ENCODE measurements around the gene AEN.
A peak's percentile ranks its signal among the peaks of the same experiment; 100 is the strongest.
"Not testable (repeated sequence)": the region's sequence is repeated elsewhere in the genome, so short reads cannot be mapped to it uniquely, and the experiment has no call there.

AEN gene

DNA sequence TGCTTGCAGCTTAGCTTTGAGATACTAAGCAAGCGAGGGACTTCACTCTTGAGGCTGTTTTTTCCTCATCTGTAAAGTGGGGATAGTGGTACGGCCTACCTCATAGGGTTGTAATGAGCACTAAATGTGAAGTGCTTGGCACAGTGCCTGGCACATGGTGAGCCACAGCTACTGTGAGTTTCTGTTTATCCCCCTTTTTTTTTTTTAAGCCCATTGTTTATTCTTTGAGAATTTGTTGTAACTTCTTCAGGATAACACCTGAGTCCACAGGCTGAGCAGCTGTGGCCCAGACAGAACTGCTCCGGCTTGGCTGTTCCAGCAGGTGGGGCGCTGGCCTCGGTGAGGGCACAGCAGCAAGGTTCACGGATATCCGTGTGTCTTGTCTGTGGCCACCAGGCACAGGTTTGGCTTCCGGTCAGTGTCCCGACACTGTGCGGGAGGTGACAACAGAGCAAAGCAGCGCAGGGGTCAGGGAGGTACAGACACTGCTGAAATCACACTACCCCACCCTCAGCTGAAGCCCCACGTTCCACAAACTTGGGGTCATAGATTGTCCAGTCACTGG lies 10.4 kb downstream of the AEN start:
- no peak for DNase-seq (ENCODE audit: low read depth)

DNA sequence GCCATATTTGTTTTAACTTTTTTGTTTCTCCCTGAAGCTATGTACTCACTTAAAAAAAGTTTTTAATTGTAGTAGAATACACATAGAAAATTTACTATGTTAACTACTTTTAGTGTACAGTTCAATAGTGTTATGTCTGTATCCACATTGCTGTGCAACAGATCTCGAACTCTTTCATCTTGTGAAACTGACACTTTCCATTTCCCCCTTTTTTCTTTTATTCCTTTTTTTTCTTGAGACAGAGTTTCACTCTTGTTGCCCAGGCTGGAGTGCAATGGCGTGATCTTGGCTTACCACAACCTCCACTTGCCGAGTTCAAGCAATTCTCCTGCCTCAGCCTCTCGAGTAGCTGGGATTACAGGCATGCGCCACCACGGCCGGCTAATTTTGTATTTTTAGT lies 11.7 kb downstream of the AEN start:
- not testable (repeated sequence) for DNase-seq (ENCODE audit: low read depth)

DNA sequence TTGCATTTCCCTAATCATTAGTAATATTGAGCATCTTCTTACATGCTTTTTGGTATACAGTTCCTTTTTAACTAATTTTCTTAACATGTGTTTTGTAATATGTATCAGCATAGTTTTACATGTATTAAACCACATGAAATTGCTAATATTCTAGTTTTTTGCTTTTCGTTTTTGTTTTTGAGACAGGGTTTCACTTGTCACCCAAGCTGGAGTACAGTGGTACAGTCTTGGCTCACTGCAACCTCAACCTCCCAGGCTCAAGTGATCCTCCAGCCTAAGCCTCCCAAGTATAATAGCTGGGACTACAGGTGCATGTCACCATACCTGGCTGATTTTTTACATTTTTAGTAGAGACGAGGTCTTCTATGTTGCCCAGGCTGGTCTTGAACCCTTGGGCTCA lies 13.3 kb downstream of the AEN start:
- no peak for DNase-seq (ENCODE audit: low read depth)

DNA sequence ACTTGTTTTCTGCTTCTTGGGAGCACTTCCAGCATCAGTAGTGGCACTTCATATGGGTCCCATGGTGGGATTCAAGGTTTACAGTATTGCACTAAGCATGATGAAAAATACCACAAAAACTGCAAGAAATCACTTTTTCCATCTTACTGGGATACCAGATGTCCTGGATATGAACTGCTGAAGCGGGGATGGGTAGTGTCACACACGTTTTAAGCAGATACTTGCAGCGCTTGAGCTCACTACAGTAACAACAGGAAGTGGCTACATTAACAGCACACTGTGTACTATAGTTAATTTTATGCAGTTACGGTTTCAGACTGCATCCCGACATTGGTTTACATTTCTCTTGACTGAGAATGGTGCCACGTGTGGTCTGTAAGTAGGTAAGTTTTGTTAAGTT lies 14.2 kb downstream of the AEN start:
- no peak for DNase-seq (ENCODE audit: low read depth)

DNA sequence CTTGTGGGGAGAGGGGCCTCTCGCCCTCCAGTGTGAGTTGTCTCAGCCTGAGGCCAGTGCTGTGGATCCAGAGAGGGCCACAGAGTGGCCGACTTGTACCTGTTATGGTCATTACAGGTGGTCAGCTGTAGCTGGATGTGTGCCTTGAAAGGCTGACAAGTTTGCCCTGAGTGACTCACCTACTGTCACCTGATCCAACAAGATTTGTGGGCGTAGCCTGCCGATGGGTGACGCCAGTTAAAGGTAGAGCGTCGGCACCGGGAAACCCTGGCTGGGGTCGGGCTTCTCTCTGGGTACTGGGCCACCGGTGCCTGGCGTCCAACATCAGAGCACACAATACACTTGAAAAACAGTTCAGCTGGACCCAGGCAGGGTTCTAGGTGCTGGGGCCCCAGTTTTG lies 14.9 kb downstream of the AEN start:
- no peak for DNase-seq (ENCODE audit: low read depth)

DNA sequence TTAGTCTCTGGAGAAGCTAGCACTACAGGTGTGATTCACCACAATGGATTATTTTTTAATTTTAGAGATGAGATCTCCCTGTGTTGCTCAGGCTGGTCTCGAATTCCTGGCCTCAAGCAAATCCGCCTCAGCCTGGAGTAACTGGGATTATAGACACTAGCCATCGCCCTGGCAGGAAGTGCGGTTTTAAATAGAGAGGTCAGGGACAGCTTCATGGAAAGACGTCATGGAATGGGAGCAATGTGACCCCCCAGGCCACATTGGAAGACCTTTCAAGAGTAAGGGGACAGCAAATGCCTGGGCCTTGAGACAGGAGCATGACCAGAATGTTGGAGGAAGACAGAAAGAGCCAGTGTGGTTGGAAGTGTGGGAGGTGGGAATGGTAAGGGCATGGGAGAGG lies 15.5 kb downstream of the AEN start:
- no peak for DNase-seq (ENCODE audit: low read depth)

DNA sequence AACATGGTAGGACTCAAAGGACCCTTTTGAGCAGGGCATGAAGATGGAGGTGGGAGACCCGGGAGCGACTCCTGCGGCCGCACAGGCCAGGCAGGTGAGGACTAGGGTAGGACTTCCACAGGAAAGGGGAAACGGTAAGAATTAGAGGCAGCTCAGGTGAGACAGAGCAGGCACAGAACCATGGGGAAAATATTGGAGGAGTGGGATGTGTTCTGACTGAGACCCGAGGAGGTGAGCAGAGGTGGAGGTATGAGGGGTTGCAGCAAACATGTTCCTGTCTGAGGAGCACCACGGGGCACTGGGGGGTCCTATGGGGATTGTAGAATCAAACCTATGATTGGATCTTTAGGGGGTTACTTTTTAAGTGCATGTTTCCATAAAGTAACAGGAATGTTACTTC lies 16.3 kb downstream of the AEN start:
- DNase-seq (ENCODE audit: low read depth): no peak

DNA sequence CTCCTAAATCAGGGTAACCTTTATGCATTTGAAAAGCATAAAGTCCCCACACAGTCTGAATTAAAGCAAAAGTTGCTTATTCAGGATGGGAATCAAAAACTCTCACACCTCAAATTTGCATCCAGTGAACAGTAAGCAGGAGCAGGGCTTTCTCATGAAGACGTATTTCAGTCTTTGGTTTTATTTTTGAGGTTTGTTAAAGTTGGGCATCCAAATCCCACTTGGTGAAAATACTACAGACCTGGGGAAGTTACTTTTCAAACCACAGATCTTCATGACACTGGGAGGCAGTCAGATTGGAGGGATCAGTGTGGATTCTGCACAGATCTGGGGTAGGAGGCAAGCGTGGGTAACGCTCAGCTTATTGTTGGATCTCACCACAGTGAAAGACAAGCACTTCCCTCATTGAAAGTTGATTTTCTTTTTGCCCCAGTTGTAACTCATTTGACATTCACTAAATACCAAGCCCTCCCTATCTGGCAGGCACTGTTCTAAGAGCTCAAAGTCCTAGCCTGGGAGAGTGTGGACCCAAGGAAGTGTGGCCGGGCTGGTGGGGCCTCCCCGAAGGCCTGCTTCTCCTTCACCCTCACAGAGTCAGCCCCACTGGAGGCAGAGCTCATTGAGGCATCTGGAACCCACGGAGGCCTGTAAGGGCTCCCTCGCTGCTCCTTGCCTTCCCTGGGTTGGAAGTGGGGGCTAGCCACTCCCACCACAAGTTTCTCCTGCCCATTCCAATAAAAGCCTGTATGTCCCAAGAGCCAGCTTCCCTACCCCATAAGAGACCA lies 16.9 kb downstream of the AEN start:
- DNase-seq (ENCODE audit: low read depth): no peak

DNA sequence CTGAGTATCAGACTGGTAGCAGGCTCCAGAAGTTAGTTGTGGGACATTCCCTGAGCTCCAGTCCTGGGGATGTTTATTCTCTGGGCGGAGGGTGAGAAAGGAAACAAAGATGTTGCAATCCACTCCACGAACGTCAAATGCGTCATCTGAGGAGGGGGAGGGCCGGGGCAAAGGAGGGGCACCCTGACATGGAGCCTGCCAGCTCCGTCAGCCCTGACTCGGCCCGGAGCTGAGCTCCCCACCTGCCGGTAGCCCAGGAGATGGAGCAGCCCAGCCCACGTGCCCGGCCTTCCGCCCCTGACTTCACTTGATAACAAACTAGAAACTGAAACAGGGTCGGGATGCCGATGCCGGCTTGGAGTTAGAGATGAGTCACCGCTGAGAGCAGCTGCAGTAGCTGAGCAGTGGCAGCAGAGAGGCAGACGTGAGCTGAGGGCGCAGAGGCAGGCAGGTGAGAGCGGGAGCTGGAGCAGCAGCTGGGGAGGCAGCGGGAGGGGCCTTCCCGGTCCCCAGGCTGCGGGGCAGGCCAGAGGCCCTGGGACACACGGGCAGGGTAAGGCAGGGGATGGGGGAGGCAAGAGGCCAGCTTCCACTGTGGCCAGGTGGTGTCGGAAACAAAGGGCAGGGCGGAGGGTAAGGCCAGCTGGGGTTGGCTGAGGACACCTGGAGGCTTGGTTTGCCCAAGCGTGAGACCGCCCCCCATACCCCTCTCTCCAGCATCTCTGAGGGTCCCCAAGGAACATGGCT lies 17.7 kb downstream of the AEN start, which contains the start of gene ISG20:
Gene ISG20, plus strand, starts transcription at position 391 of the 747 bp plus-strand sequence. Its CDS starts 351 bp downstream, at position 742.
- peak; percentile 84 for DNase-seq (ENCODE audit: low read depth)

DNA sequence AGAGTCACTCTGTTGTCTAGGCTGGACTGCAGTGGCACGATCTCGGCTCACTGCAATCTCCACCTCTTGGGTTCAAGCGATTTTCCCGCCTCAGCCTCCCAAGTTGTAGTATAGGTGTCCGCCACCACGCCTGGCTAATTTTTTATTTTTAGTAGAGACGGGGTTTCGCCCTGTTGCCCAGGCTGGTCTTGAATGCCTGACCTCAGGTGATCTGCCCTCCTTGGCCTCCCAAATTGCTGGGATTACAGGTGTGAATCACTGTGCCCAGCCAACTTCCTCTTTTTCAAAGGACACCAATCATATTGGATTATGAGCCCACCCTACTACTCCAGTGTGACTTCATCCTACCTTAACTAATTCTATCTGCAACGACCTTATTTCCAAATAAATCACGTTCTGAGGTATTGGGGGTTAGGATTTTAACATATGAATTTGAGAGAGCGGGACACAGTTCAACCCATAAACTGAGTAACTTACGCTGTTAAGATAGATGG lies 20.9 kb downstream of the AEN start:
- no peak for DNase-seq (ENCODE audit: low read depth)

DNA sequence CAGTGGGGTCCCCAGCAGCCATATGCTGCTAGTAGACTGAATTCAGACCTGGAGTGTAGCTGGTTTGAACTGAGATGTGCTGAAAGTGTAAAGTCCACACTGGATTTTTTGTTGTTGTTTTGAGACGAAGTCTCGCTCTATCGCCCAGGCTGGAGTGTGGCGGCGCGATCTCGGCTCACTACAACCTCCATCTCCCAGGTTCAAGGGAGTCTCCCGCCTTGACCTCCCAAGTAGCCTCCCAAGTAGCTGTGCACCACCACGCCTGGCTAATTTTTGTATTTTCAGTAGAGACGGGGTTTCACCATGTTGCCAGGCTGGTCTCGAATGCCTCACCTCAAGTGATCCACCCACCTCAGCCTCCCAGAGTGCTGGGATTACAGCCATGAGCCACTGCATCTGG lies 21.4 kb downstream of the AEN start:
- DNase-seq (ENCODE audit: low read depth): not testable (repeated sequence)

DNA sequence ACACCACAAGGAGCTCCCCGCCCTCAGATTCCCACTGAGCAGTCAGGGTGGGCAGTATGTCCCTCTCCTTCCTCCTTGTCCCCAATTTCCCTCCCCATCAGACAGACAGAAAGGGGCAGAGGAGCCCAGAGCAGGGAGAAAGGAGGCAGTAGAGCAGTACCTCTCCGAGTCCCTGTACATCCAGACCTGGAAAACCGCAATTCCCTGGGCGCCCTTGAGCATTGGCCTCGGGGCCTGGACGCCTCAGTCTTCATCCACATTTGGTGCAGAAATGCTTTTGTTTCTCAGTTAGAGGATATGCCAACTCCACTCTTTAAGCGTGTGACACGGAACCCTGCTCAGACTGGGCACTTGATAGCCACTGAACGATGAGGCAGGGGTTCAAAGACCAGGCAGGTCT lies 23.6 kb downstream of the AEN start:
- DNase-seq (ENCODE audit: low read depth): no peak

DNA sequence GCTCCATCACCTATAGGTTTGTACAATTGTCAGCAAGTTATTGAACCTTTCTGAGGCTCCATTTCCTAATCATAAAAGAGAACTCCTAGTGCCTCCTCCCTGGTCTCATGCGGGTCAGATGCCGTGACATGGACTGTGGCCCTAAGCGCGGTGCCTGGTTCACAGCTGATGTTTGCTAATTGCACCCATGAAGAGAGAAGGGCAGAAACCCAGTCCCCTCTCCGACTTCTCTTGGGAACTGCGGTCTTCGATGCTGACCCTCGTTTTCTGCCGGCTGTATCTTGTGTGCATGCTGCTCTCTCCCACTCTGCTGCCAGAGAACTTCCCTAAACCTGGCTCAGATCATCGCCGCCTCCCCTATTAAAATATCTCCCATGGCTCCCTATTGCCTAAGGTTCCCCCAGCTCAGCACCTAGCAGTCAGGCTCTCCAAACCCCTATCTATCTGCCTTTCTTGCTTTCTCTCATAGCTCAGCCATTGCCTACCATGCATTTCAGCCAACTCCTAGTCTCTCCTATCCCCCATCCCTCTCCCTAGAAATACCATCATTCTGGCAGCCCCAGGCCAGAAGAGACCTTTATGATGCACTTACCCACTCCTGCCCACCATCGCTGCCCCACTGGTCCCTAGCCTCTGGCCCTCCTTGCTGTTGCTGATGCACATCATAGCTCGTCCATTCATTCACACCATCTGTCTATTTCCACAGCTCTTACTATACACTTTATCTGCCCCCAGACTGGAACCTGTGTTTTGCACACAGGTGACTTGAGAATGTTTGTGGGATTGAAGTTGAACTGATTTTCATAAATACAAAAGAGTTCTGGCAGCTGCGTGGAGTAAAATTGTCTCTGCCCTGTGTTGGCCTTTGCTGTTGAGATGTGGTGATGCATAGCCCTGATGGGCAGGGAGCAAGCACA lies 24.3 kb downstream of the AEN start:
- DNase-seq (ENCODE audit: low read depth): no peak

DNA sequence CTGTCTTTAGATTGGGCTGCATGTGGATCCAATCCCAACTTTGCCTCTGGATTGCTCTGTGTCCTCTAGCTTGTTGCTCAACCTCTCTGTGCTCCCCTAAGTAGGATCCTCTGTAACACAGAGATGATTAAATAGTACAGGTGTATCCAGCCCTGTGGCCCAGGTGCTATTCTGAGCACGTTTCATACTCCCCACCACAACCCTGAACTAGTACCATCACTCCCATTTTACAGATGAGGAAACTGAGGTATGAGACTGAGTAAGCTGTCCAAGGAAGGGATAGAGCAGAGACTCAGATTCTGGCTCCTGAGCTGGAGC lies 24.9 kb downstream of the AEN start:
- no peak for DNase-seq (ENCODE audit: low read depth)

DNA sequence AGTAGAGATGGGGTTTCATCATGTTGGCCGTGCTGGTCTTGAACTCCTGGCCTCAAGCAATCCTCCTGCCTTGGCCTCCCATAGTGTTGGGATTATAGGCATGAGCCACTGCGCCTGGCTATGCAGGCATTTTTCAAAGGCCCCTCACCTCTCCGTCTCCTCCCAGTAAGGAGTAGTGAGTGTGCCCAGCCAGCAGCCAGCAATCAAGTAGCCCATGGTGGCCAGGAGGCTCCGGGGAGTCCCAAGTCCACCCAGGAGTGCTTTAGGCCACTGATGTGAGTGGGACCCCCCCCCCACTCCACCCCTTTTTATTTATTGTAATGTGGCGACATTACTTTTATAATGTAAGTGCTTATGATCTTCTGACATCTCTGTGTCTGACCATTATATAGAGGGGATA lies 25.8 kb downstream of the AEN start:
- DNase-seq (ENCODE audit: low read depth): no peak

DNA sequence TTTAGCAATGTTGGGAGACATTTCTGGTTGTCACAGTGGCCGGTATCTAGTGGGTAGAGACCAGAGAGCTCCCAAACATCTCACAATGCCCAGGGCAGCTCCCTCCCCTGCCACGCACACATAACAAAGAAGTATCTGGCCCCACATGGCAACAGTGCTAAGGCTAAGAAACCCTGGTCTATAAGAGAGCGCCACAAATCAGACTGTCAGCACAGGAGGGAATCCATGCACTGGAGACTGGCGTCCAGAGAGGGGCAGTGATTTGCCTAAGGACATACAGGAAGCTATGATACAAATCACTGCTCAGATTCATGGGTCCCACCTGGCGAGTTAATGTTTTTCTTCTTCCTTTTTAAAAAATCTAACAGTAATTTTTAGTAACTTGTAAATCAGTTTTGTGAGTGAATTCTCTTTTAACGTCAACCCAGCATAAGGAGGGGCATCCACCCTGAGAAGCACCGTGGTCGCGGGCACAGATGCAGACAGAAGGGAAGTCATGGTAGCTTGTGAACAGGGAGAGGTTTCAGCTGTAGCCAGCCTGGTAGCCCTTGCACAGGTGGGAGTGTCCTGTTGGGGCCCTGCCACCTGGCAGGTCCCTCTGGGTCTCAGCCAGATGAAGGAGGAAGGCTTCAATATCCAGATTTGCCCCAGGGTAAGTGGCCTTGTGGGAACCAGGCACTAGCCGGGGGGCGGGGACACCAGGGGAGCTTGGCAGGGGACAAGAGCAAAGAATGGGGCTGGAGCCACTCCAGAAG lies 26.4 kb downstream of the AEN start:
- no peak for DNase-seq (ENCODE audit: low read depth)

DNA sequence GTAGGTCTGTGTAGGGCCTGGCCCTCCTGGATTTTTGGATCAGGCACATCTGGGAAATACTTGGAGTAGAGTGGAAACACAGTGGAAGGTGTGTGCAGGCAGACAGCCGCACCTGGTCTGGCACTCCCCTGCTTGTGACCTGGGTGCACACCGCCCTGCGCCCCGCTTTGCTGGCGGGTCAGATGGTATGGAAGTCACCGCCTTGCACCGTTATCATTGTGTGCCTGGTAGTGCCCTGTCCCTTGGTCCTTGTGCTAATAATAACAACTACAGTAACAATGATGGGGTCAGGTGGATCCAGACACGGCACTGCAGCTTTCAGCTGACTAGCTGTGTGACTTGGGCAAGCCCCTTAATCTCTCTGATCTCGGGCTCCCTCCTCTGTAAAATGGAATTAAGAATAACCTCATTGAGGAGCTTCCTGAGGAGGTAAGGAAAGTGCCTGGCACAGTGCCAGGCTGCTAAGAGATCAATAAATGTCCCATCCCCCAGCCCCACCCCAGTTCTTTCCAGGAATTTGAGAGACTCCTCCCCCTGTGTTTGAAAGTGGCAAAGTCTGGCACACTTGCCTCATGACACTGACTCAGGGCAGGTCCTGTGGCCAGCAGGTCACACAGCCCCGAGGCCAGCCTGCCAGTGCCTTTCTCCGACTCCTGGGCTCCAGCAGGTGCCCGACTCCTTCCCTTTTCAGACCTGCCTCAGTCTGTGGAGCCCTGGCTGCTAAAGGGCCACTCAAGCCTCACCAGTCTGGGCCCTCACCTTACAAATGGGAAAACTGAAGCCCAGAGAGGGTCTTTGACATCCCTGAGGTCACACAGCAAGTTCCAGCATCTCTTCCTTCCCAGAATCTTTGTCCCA lies 27.4 kb downstream of the AEN start:
- DNase-seq (ENCODE audit: low read depth): no peak

DNA sequence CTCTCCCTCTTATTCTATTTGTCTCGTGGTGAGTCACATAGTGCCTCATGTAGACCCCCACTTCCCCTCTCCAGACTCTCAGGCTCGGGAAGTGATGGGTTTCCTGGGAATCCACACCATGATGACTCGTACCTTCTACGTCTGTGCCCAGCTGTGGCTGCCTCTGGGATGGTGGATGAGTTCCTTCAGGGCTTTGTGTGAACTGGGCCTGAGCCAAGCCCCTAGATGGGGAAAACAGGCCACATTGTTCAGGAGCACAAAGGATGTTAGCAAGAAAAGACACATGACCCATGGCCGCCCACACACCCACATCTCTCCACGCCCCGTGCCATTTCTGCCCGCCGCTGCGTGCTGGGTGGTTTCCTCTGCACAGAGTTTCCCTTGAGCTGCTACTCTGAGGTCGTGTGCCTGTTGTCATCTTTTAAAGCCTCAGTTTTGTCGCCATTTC lies 28.2 kb downstream of the AEN start:
- DNase-seq (ENCODE audit: low read depth): peak; percentile 47

DNA sequence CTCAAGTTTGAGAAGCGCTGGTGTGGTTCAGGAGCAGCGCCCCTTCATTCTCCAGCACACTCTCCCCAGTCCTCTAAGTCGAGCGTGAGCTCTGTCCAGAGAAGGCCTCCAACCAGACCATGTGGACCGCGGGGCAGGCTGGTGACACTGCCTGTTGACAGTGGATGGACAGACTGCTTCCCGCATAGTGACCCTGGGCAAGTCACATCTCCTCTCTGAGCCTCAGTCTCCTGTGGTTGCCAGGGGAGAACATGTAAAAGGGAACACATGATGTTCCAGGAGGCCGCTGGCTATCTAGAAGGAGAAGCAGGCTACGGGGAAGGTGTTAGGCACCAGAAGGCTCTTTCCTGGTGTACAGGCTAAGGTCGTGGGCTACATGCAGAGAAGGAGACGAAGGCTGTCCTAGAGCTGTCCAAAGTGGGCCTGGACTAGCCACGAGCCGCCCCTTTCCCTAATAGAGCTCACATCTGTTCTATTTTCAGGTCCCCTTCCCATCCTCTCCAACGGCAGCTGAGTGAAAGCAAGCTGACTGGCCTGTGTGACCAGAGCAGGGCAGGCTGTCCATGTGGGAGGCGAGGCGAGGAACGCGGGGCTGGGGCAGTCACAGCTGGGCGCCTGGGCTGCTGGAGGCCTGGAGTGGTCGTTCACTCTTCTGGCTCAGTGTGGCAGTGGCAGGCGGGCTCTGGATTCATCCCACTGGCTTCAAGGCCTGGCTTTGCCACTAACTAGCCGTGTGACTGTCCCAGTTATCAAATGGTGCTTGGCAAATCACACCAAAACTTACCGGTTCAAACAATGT lies 28.8 kb downstream of the AEN start:
- DNase-seq (ENCODE audit: low read depth): no peak

Data from non-pigmented ciliary epithelial cell (primary cell).